GM18870 (cell line): ENCODE data around the gene ZNRF1.
"Not testable (repeated sequence)": the region's sequence is repeated elsewhere in the genome, so short reads cannot be mapped to it uniquely, and the experiment has no call there.

Source experiments
- ATAC-seq: cut with Tn5 transposase; IDR thresholded peaks from one replicate; pipeline ENCODE4 v1.9.1; 2021; ENCODE audit warnings: moderate library complexity; ENCODE audit not compliant: unreplicated experiment

Gene ZNRF1

DNA sequence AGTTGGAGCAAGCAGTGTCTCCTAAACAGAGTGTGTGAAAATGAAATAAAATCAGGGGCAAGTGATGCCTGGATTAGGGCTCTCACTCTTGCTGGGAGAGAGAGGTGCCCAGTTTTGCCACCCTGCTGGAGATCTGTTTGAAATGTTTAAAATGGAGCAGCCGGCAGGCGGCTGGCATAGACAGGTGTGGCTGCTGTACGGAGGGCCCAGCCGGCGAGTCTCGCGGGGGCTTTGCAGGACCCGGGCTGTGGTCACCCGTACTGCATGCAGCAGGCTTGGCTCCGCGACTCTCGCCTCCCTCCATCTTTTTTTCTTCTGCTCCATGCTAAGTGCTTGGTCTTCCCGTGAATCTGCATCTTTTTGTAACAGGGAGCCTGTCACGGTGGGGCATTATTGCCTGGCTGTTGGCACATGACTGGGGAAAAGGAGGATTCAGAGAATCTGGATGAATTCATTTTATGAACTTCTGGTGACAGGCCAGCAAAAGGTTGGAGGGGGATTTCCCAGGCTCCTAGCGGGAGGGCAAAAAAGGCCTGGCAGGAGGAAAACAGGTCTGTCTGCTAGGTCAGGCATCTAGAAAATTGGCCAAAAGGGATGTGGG is 1.8 kb downstream of the ZNRF1 start:
- no peak for ATAC-seq

DNA sequence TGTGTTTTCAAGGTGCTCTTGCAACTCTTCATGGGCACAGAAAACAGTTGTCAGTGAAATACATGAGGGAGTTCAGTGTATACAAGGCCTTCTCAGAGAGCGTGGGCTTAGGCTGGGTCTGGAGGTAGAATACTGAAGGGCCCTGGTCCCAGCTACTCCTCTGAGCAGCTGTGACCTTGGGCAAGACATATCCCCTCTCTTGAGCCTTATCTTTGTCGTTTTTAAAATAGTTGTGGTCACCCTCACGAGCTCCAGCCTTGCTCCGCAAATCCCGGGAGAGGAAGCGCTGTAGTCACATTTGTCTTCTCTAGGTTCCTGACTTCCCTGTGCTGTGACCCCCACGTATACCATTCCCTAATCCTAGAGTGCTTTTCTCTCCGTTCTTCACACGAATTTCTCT is 3.6 kb downstream of the ZNRF1 start:
- no peak for ATAC-seq

DNA sequence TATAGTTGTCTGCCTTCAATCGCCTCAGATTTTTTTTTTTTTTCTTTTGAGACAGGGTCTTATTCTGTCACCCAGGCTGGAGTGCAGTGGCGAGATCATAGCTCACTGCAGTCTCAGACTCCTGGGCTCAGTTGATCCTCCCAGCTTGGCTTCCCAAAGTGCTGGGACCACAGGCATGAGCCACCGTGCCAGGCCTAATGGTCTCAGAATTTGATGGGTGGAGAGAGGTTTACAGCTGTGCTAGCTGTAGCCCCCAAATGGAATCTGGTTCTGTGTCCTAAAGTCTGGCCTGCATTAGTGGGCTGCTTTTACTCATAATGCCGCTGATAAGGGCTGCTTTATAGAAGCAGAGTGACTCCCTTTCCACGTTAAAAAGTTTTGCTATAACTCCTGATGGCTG is 5.1 kb downstream of the ZNRF1 start:
- ATAC-seq = no peak

DNA sequence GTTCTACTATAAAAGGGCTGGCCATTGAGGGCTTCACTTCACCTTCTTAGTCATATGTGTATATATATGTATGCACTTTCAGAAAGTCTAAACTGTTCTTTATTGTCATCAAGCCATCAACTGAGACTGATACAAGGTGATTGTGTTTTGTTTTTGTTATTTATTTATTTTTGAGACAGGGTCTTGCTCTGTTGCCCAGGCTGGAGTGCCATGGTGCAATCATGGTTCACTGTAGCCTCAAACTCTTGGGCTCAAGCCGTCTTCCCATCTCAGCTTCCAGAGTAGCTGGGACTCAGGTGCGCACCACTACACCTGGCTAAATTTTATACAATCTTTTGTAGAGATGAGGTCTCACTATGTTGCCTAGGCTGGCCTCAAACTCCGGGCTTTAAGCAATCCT is 5.6 kb downstream of the ZNRF1 start:
- ATAC-seq = no peak

DNA sequence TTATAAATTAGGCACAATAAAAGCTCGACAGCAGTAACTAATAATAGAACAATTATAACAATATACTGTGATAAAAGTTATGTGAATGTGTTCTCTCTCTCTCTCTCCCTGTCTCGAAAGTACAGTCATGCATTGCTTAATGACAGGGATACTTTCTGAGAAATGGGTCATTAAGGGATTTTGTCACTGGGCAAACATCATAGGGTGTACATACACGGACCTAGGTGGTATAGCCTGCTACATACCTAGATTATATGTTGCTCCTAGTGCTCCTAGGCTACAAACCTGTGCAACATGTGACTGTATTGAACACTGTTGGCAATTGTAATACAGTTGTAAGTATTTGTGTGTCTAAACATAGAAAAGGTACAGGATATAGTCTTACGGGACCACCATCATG is 6.9 kb downstream of the ZNRF1 start:
- ATAC-seq = no peak

DNA sequence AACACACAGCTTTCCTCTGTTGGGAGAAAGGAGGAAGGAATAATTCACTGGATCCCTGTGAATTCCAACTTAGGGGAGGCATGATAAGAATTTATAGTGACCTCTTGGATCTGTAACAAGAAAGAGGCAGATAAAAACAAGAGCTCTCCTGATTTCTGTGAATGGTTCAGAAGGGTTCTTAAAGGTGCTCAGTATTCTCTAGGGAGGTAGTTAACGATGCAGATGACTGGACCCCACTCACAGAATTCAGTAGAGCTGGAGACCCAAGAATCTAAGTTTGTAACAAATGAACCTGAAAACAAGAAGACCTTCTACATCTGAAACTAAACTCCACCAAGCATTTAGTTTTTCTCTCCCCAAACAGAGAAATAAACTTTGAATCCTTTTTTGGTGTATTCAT is 8.6 kb downstream of the ZNRF1 start:
- ATAC-seq = no peak

DNA sequence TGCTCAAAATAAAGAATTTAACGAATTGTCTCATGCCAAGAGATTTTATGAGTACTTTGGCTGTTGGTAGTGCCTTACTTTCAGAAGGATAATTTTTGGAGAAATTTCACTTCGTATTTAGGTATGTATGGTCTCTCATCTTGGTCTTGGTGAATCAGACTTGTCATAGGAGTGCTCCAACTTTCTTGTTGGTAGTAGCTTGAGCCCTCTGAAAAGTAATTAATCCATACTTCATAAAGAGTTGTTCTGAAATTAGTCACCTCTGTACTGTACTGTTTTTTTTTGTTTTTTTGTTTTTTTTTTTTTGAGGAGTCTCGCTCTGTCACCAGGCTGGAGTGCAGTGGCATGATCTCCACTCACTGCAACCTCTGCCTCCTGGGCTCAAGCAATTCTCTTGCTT is 11.6 kb downstream of the ZNRF1 start:
- ATAC-seq = no peak

DNA sequence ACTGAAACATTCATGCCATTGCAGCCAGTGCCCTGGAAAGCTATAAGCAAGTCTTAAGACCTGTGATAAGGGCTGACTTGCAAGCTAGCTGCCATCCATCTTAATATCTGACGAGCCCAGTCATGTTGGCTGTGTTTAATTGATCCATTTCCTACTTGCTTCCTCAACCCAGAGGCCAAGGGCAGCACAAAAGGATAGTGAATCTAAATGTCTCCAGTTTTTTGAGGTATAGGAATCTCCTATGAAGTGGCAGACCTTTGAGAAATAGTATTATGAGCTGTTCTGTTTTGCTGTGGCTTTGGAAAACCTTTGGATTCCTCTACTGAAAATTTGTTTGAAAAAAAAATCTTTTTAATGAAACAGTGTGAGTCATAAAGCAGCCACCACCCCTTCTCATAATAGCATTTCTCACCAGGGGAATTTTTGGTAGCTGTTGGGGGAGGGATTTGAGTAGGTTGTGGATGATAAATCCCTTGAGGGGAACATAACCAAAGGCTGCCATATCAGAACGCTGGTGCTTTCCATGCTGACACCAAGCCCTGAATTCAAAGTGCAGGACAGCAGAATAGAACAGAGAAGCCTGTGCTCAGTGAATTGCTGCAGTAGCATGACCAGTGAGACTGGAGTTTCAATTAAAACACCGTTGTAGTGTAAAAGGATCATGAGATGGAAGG is 12.9 kb downstream of the ZNRF1 start:
- ATAC-seq = peak; percentile 63

DNA sequence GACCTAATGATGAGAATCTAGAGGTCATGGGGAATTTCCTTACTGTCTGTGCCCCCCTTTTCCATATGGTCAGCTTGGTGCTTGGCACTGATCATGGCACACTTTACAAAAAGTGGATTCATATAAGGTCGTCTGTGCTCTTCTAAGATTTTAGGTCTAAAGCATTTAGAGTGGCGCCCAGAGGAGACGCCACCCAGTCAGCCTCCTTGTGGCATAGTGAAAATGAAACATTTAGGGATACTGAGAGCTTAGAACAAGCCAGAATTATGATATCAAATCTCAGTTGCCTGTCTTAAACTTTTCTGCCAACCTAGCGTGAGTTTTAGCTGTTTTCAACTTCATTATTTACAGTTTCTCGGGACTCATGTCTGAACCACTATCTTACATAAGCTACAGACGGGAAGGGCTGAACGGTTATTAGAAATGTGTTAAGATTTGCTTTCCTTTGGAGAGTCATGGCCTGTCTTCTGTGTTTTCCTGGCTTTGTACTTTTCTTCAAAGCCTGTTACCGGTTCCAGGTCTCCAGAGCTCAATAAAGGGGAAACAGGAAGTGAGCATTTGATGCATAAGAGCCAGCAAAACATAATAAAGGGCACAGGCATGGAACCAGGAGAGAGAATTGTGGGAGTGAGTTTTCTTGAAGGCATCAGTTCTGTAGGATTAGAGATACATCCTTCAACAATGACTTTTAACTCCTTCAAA is 13.7 kb downstream of the ZNRF1 start:
- peak; percentile 17 for ATAC-seq

DNA sequence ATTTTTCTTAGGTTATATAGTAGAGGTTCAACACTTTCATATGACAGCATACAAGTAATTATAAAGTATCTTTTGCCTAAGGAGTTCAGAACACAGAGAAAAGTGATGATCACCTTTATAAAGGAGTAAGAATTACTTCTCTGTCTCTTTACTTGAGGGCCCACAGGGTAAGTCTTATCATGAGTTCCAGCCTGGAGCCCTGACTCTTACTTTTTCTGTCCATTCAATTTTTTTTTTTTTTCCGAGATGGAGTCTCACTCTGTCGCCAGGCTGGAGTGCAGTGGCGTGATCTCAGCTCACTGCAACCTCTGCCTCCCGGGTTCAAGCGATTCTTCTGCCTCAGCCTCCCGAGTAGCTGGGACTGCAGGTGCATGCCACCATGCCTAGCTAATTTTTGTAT is 14.3 kb downstream of the ZNRF1 start:
- not testable (repeated sequence) for ATAC-seq

DNA sequence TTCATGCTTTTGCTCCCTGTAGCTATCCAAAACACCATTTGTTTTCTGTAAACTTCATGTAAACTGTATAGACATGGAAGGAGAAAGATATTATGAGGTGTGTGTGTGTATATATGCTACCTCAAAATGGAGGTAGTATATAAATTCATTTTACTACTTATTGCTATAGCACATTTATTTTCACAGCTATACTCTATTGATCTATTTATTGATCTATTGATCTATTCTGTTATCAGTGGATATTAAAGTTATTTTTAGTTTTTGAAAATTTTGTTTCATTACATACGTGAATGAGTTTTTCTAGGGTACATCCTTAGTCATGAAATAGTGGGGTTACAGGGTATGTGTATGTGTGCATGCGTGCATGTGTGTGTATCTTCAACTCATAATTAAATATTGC is 15.5 kb downstream of the ZNRF1 start:
- no peak for ATAC-seq

DNA sequence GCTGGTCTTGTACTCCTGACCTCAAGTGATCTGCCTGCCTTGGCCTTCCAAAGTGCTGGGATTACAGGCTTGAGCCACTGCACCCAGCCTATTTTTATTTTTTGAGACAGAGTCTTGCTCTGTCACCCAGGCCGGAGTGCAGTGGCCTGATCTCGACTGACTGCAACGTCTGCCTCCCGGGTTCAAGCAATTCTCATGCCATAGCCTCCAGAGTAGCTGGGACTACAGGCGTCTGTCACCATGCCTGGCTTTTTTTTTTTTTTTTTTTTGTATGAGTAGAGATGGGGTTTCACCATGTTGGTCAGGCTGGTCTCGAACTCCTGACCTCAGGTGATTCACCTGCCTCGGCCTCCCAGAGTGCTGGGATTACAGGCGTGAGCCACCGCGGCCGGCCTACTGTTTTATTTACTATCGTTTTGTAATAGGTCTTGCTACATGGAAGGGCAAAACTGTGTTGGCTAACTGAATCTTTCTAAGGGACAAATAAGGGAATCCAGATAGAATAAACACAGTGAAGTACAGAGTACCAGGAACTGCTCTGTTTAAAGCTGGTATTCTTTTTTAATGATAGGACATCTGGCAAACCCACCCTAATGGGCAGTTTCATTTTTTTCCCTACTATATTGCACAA is 17.7 kb downstream of the ZNRF1 start:
- not testable (repeated sequence) for ATAC-seq

DNA sequence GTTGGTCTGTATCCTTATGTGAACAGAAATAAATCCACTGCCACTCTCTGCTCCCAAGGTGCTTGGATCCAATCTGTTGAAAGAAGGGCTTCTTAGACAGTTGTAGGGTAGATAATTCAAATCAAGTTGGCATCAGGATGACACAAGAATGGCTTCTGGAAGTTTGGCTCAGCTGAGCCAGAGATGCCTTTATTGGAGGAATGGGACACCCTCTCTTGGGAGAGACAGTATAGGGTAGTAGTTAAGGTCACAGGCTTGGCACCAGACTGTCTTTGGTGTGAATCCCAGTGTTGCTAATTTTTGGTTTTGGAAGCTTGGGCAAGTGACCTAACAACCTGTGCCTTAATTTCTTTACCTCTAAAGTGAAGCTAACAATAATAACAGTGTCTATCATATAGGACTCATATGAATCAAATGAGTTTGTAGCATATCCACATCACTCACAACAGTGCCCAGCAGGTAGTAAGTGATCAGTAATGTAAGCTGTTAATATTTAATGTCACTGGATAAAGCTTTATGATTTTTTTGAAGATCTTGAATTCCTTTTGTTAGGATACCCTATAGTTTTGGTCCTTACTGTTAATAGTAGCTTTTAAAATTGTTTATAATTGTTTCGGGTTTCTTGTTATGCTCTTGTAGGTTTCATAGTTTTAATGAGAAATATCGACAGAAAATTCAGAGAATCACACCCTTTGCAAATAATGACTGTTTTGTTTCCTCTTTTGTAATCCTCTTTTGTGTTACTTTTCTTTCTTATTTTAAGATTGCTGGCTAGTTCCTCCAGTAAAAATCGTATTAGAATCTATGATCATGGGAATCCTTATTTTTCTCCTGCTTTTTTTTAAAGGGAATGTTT is 19.1 kb downstream of the ZNRF1 start:
- no peak for ATAC-seq

DNA sequence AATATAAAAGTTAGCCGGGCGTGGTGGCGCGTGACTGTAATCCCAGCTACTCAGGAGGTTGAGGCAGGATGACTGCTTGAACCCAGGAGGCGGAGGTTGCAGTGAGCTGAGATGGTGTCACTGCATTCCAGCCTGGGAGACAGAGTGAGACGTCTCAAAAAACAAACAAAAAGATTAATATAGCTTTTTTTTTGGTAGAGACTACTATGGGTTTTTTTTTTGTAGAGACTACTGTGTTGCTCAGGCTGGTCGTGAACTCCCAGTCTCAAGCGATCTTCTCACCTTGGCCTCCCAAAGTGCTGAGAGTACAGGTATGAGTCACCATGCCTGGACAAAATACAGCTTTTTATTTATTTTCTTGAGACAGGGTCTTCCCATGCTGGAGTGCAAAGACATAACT is 20.2 kb downstream of the ZNRF1 start:
- ATAC-seq = no peak

DNA sequence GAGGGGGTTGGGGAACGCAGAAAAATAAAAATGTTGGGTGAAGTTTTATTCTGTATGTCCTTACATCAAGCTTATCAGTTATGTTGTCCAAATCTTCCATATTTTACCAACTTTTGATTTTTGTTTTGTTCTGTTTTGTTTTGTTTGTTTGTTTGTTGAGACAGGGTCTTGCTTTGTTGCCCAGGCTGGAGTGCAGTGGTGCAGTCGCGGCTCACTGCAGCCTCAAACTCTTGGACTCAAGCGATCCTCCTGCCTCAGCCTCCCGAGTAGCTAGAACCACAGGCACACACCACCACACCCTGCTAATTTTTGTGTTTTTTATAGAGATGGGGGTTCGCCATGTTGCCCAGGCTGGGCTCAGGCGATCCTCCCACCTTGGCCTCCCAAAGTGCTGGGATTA is 20.8 kb downstream of the ZNRF1 start:
- no peak for ATAC-seq

DNA sequence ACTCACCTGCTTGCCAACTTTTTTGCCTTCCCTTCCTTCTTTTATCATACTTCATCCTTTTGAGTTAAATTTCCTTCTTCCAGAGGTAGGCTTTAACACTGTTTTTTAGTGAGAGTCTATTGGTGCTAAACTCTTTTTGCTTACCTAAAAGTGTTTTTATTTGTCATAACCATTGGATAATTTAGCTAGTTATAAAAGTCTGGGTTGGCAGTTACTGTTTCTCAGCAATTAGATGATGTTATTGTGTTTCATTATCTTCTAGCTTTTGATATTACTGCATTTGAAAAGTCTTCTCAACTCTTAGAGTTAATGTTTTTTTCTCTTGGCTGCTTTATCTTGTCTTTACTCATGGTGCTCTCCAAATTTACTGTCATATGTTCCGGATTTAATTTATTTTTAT is 22.6 kb downstream of the ZNRF1 start:
- no peak for ATAC-seq

DNA sequence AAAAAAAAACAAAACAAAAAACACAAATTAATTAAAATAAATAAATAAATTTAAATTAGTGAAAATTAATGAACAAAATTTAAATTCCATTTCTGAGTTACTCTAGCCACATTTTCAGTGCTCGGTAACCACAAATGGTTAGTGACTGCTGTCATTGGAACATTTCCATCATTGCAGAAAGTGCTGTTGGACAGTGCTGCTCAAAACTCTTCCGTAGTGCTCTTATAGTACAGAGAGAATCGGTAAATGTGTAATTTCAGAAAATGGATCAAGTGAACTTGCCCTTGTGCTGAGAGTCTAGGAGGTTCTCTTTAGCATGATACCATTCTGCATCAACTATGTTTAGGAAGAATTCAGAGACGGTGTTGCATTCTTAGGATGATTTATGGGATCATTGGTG is 23.7 kb downstream of the ZNRF1 start:
- no peak for ATAC-seq

DNA sequence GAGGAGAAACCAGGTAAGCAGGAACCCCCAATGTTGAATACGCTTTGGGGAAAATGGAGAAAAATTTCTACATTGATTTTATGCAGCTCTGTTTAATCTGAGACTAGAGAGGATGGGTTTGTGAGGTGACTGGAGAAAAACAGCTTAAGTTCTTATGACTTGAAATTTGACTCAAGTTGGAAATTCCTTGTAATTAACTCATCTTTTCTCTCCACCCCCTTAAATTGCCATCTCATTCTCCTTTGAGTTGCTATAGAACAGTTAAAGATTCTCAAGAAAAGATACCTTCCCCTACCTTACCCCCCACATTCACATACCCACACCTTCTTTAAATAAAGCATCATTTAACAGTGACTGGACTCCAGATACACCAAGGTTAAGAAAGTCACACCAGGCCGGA is 24.2 kb downstream of the ZNRF1 start:
- ATAC-seq = no peak

DNA sequence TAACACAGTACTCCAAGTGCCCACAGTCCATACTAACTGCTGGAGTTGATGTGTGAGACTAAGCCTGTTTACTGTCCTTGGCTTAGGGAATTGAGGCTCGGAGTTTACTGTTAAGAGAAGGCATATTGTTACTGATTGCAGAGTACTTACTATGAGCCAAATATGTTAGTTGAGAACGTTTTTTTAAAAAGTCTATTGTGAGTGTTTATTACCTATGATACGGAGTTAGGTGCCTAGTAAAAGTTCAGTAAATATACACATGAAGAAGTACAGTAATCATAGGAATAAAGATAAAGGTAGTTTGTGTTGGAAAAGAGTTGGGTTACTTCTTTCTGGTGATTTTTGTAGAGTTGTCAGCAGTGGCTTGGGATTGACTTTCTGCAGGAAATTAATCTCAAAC is 25.4 kb downstream of the ZNRF1 start:
- no peak for ATAC-seq

DNA sequence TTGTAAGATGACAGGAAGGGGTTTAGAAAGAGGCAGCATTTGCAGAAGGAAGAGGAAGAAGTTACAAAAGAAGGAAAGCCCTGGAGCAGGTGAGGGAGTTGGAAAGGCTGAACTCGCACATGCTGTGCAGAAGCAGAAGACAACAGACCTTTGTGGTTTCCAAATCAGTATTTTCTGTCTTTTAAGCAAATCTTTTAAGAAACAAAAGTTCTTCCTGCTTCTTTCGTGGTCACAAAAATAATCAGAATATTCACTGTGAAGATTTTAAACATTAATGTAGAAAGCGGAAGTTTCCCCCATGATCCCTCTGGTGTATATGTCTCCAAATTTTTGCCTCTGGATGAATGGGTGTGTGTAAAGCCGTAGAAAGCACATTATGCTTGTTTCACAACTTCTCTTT is 25.8 kb downstream of the ZNRF1 start:
- no peak for ATAC-seq

DNA sequence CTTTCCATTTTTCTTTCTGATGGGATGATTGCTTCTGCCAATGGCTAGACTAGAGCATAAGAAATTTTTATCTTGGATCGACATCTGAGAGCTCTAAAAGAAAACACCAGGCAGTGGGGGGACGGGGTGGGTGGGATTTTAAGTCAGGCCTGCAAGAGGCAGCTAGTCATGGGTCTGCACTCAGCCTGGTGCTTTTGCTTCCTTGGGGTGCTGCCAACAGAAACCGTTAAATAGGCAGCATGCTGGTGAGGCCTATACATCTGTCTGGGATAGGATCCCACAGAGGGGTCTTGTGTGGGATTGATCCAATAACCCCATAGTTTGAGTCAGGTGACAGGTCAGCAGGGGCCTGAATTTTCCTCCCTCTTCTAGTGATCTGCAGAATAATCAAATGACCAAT is 26.9 kb downstream of the ZNRF1 start:
- ATAC-seq = no peak
